Ascending aorta (tissue), 2 donors: ENCODE data around the gene JAM3. TPM values are rescaled to one million over a fixed set of nuclear protein-coding genes. Genes with fewer than 3 reads are reported as not detected.
A peak's percentile ranks its signal among the peaks of the same experiment; 100 is the strongest.

Experiments used
- DNase-seq, 2 donors: peaks; one replicate each; pipeline ENCODE4 v3.0.0-alpha.2; 2019; ENCODE audit warnings: low spot score in 2 of 2
- H3K27ac ChIP-seq, 2 donors: fragments of 200-600 bp; sonication (generic); one replicate each; pipeline ENCODE4 v1.5.1; 2016 to 2017; ENCODE audit warnings: mild to moderate bottlenecking in 1 of 2
- H3K27me3 ChIP-seq: fragments of 200-600 bp; sonication (generic); one replicate; pipeline ENCODE4 v1.5.1; 2017
- H3K36me3 ChIP-seq, 2 donors: fragments of 200-600 bp; sonication (generic); one replicate each; pipeline ENCODE4 v1.5.1; 2016
- H3K4me1 ChIP-seq, 2 donors: fragments of 200-600 bp; sonication (generic); one replicate each; pipeline ENCODE4 v1.5.1; 2016 to 2017; ENCODE audit warnings: mild to moderate bottlenecking in 1 of 2
- H3K4me3 ChIP-seq, 2 donors: fragments of 200-600 bp; sonication (generic); one replicate each; pipeline ENCODE4 v1.5.1; 2016 to 2017; ENCODE audit warnings: mild to moderate bottlenecking in 1 of 2
- H3K9me3 ChIP-seq, 2 donors: fragments of 200-600 bp; sonication (generic); one replicate each; pipeline ENCODE4 v1.5.1; 2016
- CTCF ChIP-seq, 3 experiments: fragments of 200-600 bp in 2 of 3; fragments of 450-650 bp in 1 of 3; sonication (generic) in 2 of 3; IDR thresholded peaks; one replicate each; pipeline ENCODE4 v1.5.1; 2016 to 2019; ENCODE audit warnings: antibody characterized with exemption in 3 of 3, mild to moderate bottlenecking in 1 of 3, moderate library complexity in 1 of 3
- intact Hi-C: fragments of 100-400 bp; cut with DNase I; formaldehyde crosslinking; loops from one replicate; pipeline ENCODE4 v1.15.1; 2023
- total RNA-seq: library from RNA; depleted of rRNA; stranded (reverse); fragments of >200 nt; gene quantifications from one replicate; pipeline ENCODE4 v1.1.0, GENCODE V29; 2016

Gene JAM3
- total RNA-seq, 1 donor from 2014 or later, result 59.8 TPM

- intact Hi-C loops, result no loop called here
- TF ChIP-seq CTCF (IDR thresholded peaks at IDR 0.05), result no peak
- no peaks in the 10 kb centered on the region for H3K36me3 ChIP-seq
- H3K27me3 ChIP-seq, result no peaks in the 10 kb centered on the region
- H3K4me3 ChIP-seq, result no peak overlapping the region
- DNase-seq, result no peak
- peaks cover 3 to 23% of the 10 kb centered on the region in 2 donors for H3K9me3 ChIP-seq
- peak overlapping the region; percentile 52 to 57 for H3K27ac ChIP-seq
- no peaks in the 10 kb centered on the region for H3K4me1 ChIP-seq
Observed at GRCh38 chr11:134132808-134133207, 63.9 kb downstream of the JAM3 start.

- H3K9me3 ChIP-seq, result peaks cover 3 to 23% of the 10 kb centered on the region in 2 donors
- no peak for DNase-seq
- H3K27ac ChIP-seq, result peak overlapping the region in 1 of 2 donors; percentile 30
- H3K27me3 ChIP-seq, result no peaks in the 10 kb centered on the region
- TF ChIP-seq CTCF (IDR thresholded peaks at IDR 0.05), result no peak
- H3K36me3 ChIP-seq, result no peaks in the 10 kb centered on the region
- no peak overlapping the region for H3K4me3 ChIP-seq
- intact Hi-C loops, result no loop called here
- H3K4me1 ChIP-seq, result peaks cover 0 to 5% of the 10 kb centered on the region in 2 donors
Observed at GRCh38 chr11:134134167-134134566, 65.3 kb downstream of the JAM3 start.

- Histone ChIP-seq H3K9me3 (peaks cover 0 to 6% of the 10 kb centered on the region in 2 donors), H3K4me1 (peaks cover 0 to 10% of the 10 kb centered on the region in 2 donors), H3K4me3 (no peak overlapping the region), H3K27me3 (no peaks in the 10 kb centered on the region), H3K27ac (peak overlapping the region; percentile 64 to 84), H3K36me3 (peaks cover 3 to 9% of the 10 kb centered on the region in 2 donors)
- no peak for TF ChIP-seq CTCF (IDR thresholded peaks at IDR 0.05)
- intact Hi-C loops, result loop anchor here (2.0 to 5.0 kb wide), 2 partner anchors 18 to 181 kb away; partner anchors contain the start of gene IGSF9B
- no peak for DNase-seq
Observed at GRCh38 chr11:134138376-134138775, 69.5 kb downstream of the JAM3 start.

- no peak for TF ChIP-seq CTCF (IDR thresholded peaks at IDR 0.05)
- Histone ChIP-seq H3K4me3 (peak overlapping the region in 1 of 2 donors; percentile 21), H3K27ac (peak overlapping the region; percentile 64 to 84), H3K27me3 (no peaks in the 10 kb centered on the region), H3K4me1 (peaks cover 0 to 10% of the 10 kb centered on the region in 2 donors), H3K9me3 (no peaks in the 10 kb centered on the region), H3K36me3 (peaks cover 3 to 15% of the 10 kb centered on the region in 2 donors)
- no peak for DNase-seq
- intact Hi-C loops, result loop anchor here (1.0 to 5.0 kb wide), 4 partner anchors 19 to 182 kb away; partner anchors contain the start of genes IGSF9B and JAM3
Observed at GRCh38 chr11:134139303-134139872, 70.5 kb downstream of the JAM3 start.

GRCh38 chr11:134139873-134140331 lies 71.0 kb downstream of the JAM3 start:
- peak; percentile 74 to 90 (median 88) for TF ChIP-seq CTCF (IDR thresholded peaks at IDR 0.05)
- Histone ChIP-seq H3K9me3 (no peaks in the 10 kb centered on the region), H3K4me1 (peaks cover 0 to 10% of the 10 kb centered on the region in 2 donors), H3K27me3 (no peaks in the 10 kb centered on the region), H3K4me3 (peak overlapping the region in 1 of 2 donors; percentile 21), H3K36me3 (peaks cover 7 to 20% of the 10 kb centered on the region in 2 donors), H3K27ac (peak overlapping the region; percentile 64 to 84)
- peak in 1 of 2 donors; percentile 84 for DNase-seq
- intact Hi-C loops, result loop anchor here (1.0 to 5.0 kb wide), 5 partner anchors 19 to 213 kb away; partner anchors contain the start of genes IGSF9B and JAM3
